ENCODE results near the gene KCTD5. TPM values are rescaled to one million over a fixed set of nuclear protein-coding genes. Genes with fewer than 3 reads are reported as not detected.
"Not testable (repeated sequence)": the region's sequence is repeated elsewhere in the genome, so short reads cannot be mapped to it uniquely, and the experiment has no call there.

KCTD5 gene, protein sequence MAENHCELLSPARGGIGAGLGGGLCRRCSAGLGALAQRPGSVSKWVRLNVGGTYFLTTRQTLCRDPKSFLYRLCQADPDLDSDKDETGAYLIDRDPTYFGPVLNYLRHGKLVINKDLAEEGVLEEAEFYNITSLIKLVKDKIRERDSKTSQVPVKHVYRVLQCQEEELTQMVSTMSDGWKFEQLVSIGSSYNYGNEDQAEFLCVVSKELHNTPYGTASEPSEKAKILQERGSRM
- total RNA-seq: 10 to 100 TPM in 2 of 3 donors, 1 to 10 TPM in 1; 8.6 to 19.6 (median 18.4) TPM

DNA sequence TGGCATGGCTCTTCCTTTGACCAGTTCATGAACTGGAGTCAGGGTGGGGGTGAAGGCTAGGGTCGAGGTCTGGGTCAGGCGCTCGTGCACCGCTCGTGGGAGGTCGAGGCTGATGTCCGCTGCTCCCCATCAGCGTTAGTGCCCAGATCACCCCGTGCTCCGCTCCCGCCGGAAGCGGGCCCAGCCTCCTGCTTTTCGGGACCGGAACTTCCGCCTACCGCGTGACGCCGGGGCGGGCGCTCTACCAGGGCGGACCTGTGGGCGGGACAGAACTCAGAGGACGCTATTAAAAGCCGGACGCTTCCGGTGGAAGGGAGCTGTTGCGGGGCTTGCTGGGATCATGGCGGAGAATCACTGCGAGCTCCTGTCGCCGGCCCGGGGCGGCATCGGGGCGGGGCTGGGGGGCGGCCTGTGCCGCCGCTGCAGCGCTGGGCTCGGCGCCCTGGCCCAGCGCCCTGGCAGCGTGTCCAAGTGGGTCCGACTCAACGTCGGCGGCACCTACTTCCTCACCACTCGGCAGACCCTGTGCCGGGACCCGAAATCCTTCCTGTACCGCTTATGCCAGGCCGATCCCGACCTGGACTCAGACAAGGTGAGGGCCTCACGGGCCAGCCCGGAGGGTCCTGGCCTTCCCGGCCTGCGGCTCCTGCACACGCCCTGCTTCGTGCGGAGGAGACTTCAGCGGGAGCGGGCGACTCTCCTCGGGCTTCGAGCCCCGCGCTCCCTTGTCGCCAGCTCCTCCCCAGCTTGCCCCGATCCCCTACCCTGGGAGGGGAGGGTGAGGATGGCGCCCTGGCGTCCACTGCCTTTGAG, at the start of gene KCTD5:
Gene KCTD5, plus strand, starts transcription at position 315 of the 813 bp plus-strand sequence. Its CDS starts 26 bp downstream, at position 341.
- H3K27ac ChIP-seq: peak within 1 kb of the TSS; percentile 78 to 82
- peaks cover 0 to 8% of the 10 kb centered on the region in 2 donors for H3K4me1 ChIP-seq
- peak within 1 kb of the TSS; percentile 95 to 100 (median 96) for H3K4me3 ChIP-seq
- H3K27me3 ChIP-seq: no peaks in the 10 kb centered on the region
- H3K36me3 ChIP-seq: no peaks in the 10 kb centered on the region
- TF ChIP-seq POLR2AphosphoS5 (IDR thresholded peaks at IDR 0.05): peak; percentile 96 to 98 (median 97)
- peak; percentile 93 for TF ChIP-seq POLR2A (IDR thresholded peaks at IDR 0.05)
- TF ChIP-seq, protein P1, sequence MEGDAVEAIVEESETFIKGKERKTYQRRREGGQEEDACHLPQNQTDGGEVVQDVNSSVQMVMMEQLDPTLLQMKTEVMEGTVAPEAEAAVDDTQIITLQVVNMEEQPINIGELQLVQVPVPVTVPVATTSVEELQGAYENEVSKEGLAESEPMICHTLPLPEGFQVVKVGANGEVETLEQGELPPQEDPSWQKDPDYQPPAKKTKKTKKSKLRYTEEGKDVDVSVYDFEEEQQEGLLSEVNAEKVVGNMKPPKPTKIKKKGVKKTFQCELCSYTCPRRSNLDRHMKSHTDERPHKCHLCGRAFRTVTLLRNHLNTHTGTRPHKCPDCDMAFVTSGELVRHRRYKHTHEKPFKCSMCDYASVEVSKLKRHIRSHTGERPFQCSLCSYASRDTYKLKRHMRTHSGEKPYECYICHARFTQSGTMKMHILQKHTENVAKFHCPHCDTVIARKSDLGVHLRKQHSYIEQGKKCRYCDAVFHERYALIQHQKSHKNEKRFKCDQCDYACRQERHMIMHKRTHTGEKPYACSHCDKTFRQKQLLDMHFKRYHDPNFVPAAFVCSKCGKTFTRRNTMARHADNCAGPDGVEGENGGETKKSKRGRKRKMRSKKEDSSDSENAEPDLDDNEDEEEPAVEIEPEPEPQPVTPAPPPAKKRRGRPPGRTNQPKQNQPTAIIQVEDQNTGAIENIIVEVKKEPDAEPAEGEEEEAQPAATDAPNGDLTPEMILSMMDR (IDR thresholded peaks at IDR 0.05): no peak
- H3K9me3 ChIP-seq: no peaks in the 10 kb centered on the region
- DNase-seq (ENCODE audit: low spot score in 2 of 2): peak; percentile 96 to 97
- intact Hi-C loops (cut with DNase I; ENCODE audit: low total_unique reads): no loop called here

DNA sequence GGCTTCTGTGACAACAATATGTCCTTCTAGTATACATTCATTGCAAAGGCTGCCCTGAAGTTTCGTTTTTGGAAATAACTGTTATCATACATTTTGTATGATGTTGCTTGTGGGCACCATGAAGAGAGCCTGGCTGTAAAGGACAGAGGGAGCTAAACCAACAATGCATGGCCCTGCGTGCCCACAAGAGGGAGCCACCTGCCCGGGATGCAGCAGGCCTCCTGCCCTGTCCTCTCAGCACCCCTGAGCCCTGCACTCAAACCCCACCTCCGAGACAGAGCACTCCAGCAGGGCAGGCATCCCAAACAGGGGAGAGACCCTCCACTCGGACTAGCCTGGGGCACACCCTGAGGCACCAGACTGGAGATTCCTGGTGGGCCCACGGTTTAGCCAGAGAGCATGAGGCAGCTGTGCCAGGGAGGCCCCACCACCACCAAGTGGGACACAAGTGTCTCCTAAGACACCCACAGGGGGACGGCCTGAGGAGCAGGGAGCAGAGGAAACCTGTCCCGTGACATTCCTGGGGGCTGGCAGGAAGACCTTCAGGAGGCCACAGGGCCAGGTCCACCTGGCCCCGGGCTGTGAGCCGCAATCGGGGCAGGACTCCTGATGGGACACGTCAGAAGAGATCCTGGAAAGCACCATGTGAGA, 43.1 kb upstream of the KCTD5 start:
- H3K4me1 ChIP-seq; H3K27me3 ChIP-seq; H3K36me3 ChIP-seq; H3K27ac ChIP-seq; intact Hi-C loops (cut with DNase I; ENCODE audit: low total_unique reads); H3K4me3 ChIP-seq; H3K9me3 ChIP-seq; DNase-seq (ENCODE audit: low spot score in 2 of 2): not testable (repeated sequence)

DNA sequence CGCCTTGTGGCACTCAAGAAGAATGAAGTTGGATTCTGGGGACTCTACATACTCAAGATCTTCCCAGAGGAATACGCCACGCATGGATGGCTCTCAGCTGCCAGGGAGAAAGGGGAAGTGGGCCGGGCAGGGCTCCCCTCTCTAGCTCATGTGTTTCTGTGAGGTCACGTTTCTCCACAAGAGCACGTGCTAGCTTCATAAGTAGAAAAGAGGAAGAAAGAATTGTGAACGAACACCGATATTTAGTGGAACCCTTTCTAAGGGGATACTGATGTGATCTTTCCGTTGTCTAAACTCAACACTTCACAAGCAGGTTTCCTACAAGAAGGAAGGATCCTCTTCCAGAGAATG, 42.6 kb upstream of the KCTD5 start:
- DNase-seq (ENCODE audit: low spot score in 2 of 2); intact Hi-C loops (cut with DNase I; ENCODE audit: low total_unique reads); H3K27me3 ChIP-seq; H3K27ac ChIP-seq; H3K4me1 ChIP-seq; H3K4me3 ChIP-seq; H3K9me3 ChIP-seq; H3K36me3 ChIP-seq: not testable (repeated sequence)

DNA sequence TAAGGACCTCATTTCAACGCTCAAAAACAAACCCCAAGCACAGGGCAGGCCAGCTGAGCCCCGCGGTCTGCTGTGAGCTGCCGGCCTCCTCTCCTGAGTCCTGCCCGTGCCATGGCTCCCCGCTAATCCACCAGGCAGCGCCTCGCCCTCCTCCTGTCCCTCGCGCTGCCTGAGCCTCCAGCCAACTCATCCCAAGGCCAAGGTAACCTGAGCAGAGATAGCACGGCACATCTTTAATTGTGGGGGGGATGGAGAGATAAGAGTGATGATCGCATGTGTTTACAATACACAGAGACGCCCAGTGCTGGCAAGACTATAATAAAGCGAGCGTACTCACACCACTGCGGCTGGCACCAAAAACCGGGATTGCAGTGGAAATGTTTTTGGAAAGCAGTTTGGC, 39.8 kb upstream of the KCTD5 start:
- H3K4me1 ChIP-seq; H3K27ac ChIP-seq; H3K27me3 ChIP-seq; H3K36me3 ChIP-seq; DNase-seq (ENCODE audit: low spot score in 2 of 2); H3K4me3 ChIP-seq; H3K9me3 ChIP-seq; intact Hi-C loops (cut with DNase I; ENCODE audit: low total_unique reads): not testable (repeated sequence)

DNA sequence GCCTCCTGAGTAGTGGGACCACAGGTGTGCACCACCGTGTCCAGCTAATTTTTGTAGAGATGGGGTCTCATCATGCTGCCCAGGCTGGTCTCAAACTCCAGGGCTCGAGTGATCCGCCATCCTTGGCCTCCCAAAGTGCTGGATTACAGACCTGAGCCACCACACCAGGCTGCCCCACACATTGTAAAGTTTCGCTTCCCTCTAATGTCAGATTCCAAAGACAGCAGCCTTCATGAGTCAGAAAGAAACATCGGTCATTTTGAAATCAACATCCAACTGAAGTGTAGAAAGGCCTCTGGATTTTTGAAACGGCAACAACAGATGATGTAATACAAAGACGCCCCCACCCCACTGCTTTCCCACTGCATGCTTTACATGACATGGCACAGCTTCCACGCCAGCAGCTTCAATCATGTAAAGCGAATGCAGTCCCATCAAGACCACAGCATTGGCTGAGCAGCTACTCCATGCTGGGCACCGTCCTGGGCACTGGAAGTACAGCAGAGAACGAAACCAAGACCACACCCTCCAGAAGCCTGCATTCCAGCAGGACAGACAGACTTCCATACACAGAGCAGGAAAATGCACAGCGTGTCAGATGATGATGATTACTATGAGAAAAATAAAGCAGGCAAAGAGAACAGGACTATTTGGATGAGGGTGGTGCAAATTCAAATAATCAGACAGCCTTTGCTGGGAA, 37.4 kb upstream of the KCTD5 start:
- intact Hi-C loops (cut with DNase I; ENCODE audit: low total_unique reads); H3K4me3 ChIP-seq; H3K36me3 ChIP-seq; H3K27me3 ChIP-seq; H3K27ac ChIP-seq; H3K4me1 ChIP-seq; DNase-seq (ENCODE audit: low spot score in 2 of 2); H3K9me3 ChIP-seq: not testable (repeated sequence)

DNA sequence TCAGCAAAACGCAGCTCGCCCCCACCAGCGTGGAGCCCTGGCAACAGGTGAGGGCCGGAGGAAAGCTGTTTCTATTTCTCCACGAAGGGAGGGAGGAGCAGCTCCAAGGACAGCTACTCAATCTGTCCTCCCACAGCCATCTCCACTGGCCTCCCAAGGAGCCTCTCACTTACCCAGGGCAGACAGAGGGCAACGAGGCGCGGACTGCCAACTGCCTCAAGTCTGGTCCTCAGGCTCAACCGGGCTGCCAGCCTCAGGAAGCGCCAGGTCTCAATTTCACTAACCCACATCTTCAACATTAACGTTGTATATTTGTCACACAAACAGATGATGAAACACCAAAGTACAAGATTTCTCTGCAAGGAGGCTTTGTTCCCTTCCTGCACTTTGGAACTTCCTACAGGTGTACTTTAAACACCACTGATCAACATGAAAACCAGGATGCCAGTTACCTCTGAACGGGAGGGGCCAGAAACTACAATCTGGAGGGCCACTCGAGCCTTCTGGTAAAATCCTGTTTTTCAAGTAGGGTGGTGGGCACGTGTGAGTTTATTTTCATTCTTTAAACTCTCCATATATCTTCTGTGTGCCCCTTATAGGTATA, 31.0 kb upstream of the KCTD5 start:
- intact Hi-C loops (cut with DNase I; ENCODE audit: low total_unique reads); H3K27ac ChIP-seq; H3K4me3 ChIP-seq; DNase-seq (ENCODE audit: low spot score in 2 of 2); H3K4me1 ChIP-seq; H3K27me3 ChIP-seq; H3K9me3 ChIP-seq; H3K36me3 ChIP-seq: not testable (repeated sequence)

DNA sequence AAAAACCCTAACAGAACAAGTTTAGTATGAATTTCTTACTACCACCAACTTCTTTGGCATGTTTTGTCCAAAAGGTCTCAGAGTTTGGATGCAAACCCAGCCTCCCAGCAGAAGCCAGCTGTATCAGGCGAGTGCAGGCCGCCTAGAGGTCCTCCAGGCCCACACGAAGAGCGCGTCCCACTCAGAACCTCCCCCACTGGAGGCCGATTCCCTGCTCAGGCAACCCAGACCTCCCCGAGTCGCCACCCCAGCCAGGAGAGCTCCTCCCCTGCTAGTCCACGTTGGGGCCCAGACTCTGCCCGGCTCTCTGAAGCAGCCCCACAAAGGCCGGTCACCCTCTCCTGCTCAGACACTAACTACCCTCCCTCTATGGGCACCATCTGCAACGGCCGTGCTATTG, 28.4 kb upstream of the KCTD5 start:
- DNase-seq (ENCODE audit: low spot score in 2 of 2); H3K27ac ChIP-seq; H3K36me3 ChIP-seq; H3K27me3 ChIP-seq; intact Hi-C loops (cut with DNase I; ENCODE audit: low total_unique reads); H3K9me3 ChIP-seq; H3K4me3 ChIP-seq; H3K4me1 ChIP-seq: not testable (repeated sequence)

DNA sequence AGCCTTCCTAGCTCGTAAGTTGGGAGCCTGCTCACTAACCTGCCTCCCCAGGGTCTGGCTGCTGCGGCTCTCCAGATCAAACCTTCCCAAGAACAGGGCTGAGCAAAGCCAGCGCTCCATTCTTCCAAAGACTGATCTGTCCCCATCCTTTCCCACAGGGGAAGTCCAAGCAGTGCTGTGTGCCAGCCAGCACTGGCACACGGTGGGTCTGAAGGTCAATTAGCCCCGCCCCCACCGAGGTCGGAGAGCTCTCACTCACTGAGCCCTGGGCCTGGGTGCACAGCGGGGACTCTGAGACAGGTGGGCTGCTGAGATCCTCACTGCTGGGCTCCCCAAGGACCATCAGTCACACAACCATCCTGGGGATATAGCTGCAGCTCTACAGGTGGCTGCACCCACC, 27.4 kb upstream of the KCTD5 start:
- DNase-seq (ENCODE audit: low spot score in 2 of 2); H3K4me3 ChIP-seq; H3K27me3 ChIP-seq; intact Hi-C loops (cut with DNase I; ENCODE audit: low total_unique reads); H3K4me1 ChIP-seq; H3K36me3 ChIP-seq; H3K27ac ChIP-seq; H3K9me3 ChIP-seq: not testable (repeated sequence)
